Esophagus (tissue), 2 donors: Measurements from ENCODE around the gene SCCPDH. TPM values are rescaled to one million over a fixed set of nuclear protein-coding genes. Genes with fewer than 3 reads are reported as not detected.

ENCODE experiments used
- H3K27ac ChIP-seq, 2 donors: one replicate each; pipeline ENCODE4 v1.5.1; 2013; ENCODE audit warnings: low read depth in 2 of 2, mild to moderate bottlenecking in 2 of 2, inconsistent platforms in 1 of 2, low read length in 1 of 2, moderate library complexity in 1 of 2
- H3K27me3 ChIP-seq, 2 donors: one replicate each; pipeline ENCODE4 v1.6.1; 2013; ENCODE audit warnings: low read length in 2 of 2, control low read depth in 1 of 2, mild to moderate bottlenecking in 1 of 2; ENCODE audit not compliant: insufficient read depth in 2 of 2, control insufficient read depth in 1 of 2
- H3K36me3 ChIP-seq, 2 donors: one replicate each; pipeline ENCODE4 v1.6.1; 2013; ENCODE audit warnings: low read length in 1 of 2; ENCODE audit not compliant: control insufficient read depth in 2 of 2, insufficient read depth in 2 of 2
- H3K4me1 ChIP-seq, 2 donors: one replicate each; pipeline ENCODE4 v1.6.1; 2013; ENCODE audit warnings: low read length in 1 of 2; ENCODE audit not compliant: control insufficient read depth in 2 of 2, insufficient read depth in 2 of 2
- H3K4me3 ChIP-seq, 2 donors: one replicate each; pipeline ENCODE4 v1.5.1; 2013; ENCODE audit warnings: low read length in 2 of 2, mild to moderate bottlenecking in 2 of 2, low read depth in 1 of 2, moderate library complexity in 1 of 2
- H3K9me3 ChIP-seq, 2 donors: one replicate each; pipeline ENCODE4 v1.6.1; 2013; ENCODE audit warnings: mild to moderate bottlenecking in 2 of 2, low read depth in 1 of 2, low read length in 1 of 2, moderate library complexity in 1 of 2; ENCODE audit not compliant: control insufficient read depth in 2 of 2, insufficient read depth in 1 of 2
- WGBS, 2 donors: extraction: QIAGEN DNeasy Blood & Tissue Kit; methylation state at CpG; one replicate each; pipeline ENCODE4 v1.1.7; 2013; 5-methylcytosine and 5-hydroxymethylcytosine counted together
- polyA plus RNA-seq, 2 donors: library from polyadenylated mRNA; stranded (reverse); fragments of 200-250 nt; gene quantifications; one replicate each; pipeline ENCODE4 v1.2.3, GENCODE V29; 2013
- donor health status: healthy with polysubstance abuse.
- donor health status: Bipolar disorder and iron deficiency.

The SCCPDH gene
- polyA plus RNA-seq, 2 donors: 1.2 to 3.6 TPM

GRCh38 chr1:246776923-246777322 is 52.7 kb downstream of the SCCPDH start:
- WGBS, 2 donors: 91 to 94% methylated on average over 6 of the region's 6 CpGs
- H3K36me3 ChIP-seq: no peaks in the 10 kb centered on the region
- H3K4me3 ChIP-seq: no peak overlapping the region
- H3K27me3 ChIP-seq: no peaks in the 10 kb centered on the region
- no peak overlapping the region for H3K27ac ChIP-seq
- no peaks in the 10 kb centered on the region for H3K9me3 ChIP-seq
- H3K4me1 ChIP-seq: no peaks in the 10 kb centered on the region

DNA sequence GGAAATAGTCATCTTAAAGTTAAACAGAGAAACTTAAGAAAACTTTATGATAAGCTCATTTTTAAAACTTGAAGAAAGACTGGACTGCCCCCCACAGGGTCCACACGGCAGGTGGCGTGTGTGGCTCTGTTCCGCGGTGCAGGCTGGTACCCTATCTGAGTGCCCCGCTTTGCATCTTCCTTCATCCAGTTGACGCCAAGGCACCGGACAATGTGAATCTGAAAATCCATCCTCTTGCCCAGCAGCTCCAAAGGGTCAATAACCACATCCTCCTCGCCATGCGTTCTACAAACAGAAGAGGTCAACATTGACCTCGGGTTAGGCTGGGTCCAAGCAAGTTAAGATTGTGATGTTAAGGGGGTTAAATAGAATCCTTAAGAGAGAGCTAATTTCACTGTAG is 54.5 kb downstream of the SCCPDH start:
- Histone ChIP-seq H3K36me3 (no peaks in the 10 kb centered on the region), H3K27ac (no peak overlapping the region)

DNA sequence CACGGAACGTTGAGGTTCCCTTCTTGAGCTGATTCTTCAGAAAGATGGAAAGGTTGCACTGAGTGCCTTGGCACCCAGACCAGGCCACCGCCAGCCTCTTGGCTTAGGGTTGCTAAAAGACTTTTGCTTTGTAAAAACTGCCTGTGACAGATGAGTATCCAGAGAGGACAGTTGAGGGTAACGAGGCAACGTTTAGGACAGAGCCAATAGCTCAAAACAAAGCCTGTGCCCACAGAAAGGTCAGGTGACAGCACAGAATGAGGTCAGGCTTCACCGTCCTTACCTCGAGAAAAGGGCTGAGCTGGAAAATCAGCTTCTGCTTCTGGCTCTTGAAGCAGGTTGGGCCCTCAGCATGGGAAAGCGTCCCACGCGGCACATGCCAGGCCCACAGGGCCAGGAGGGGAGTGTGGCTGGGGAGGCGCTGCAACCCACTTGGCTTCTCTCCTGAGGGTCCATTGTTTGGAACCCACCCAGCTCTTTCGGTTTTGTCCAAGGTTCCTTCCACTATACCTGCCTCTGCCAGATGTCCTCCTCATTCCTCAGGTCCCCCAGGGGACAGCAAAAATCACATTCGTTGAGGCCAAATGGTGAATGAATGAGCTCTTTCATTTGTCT is 55.5 kb downstream of the SCCPDH start:
- WGBS, 2 donors: 92 to 93% methylated on average over 13 of the region's 13 CpGs
- Histone ChIP-seq H3K9me3 (no peaks in the 10 kb centered on the region), H3K4me1 (no peaks in the 10 kb centered on the region), H3K27ac (no peak overlapping the region), H3K4me3 (no peak overlapping the region), H3K27me3 (no peaks in the 10 kb centered on the region), H3K36me3 (no peaks in the 10 kb centered on the region)

More for the DNA sequence above, 54.5 kb downstream of the SCCPDH start:
- 92 to 94% methylated on average over 10 of the region's 10 CpGs for whole genome bisulfite sequencing, 2 donors
- Histone ChIP-seq H3K4me1 (no peaks in the 10 kb centered on the region), H3K9me3 (no peaks in the 10 kb centered on the region), H3K27me3 (no peaks in the 10 kb centered on the region), H3K4me3 (no peak overlapping the region)

DNA sequence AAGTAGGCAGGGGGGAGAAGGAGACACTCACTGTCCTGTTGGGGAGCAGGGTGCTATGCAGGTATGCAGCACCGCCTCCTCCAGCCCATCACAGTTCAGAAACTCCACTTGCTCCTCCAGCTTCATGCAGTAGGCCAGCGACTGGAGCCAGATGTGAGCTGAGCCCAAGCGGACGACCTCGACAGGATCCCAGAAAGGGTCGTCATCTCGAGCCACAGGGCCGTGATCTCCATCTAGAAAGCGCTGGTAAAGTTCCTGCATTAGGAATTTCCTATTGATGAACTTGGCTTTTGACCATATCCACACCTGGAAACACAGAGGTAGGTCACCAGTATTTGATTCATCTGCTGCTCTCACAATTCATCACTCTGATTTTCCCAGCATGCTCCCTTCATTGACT is 56.1 kb downstream of the SCCPDH start:
- Histone ChIP-seq H3K36me3 (no peaks in the 10 kb centered on the region), H3K4me3 (no peak overlapping the region), H3K27me3 (no peaks in the 10 kb centered on the region), H3K9me3 (no peaks in the 10 kb centered on the region), H3K4me1 (no peaks in the 10 kb centered on the region), H3K27ac (no peak overlapping the region)
- 97 to 98% methylated on average over 9 of the region's 9 CpGs for WGBS, 2 donors

GRCh38 chr1:246781212-246781611 is 57.0 kb downstream of the SCCPDH start:
- Histone ChIP-seq H3K27me3 (no peaks in the 10 kb centered on the region), H3K4me1 (no peaks in the 10 kb centered on the region), H3K9me3 (peaks cover 0 to 3% of the 10 kb centered on the region in 2 donors), H3K4me3 (no peak overlapping the region), H3K27ac (no peak overlapping the region), H3K36me3 (no peaks in the 10 kb centered on the region)
- 95 to 96% methylated on average over 7 of the region's 7 CpGs for WGBS, 2 donors

DNA sequence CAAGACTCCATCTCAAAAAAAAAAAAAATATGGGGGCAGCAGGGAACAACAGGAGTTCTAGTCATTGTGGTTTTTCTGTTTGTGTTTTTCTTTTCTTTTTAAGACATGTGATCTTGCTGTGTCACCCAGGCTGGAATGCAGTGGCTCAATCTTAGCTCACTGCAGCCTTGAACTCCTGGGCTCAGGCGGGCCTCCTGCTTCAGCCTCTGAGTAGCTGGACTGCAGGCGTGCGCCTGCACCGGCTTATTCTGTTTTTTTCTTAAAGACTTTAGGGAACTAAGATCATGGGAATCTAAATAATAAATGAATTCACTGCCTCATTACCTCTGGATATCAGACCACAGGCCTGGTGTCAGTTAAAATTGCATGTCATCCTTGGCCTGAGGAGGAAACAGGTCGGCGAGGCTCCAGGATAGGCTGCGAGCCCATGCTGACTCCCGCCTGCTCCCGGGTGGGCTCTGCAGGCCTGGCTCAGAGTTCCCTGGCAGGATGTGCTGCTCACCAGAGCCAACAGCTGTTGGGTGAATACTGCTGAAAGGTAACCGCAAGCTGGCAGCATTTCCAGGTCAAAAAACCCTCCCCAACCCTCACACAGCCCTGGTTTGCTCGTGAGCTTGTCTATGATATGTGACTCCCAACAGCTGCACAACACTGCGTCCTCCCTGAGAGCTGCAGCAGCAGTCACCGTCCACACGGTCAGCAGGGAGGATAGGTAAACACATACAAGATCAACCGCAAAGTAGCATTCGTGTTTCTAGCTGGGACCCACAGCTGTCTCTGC is 58.1 kb downstream of the SCCPDH start:
- no peak overlapping the region for H3K27ac ChIP-seq

GRCh38 chr1:246784621-246785493 is 60.6 kb downstream of the SCCPDH start:
- no peak overlapping the region for H3K4me3 ChIP-seq
- H3K4me1 ChIP-seq: no peaks in the 10 kb centered on the region
- H3K36me3 ChIP-seq: no peaks in the 10 kb centered on the region
- peaks cover 0 to 3% of the 10 kb centered on the region in 2 donors for H3K9me3 ChIP-seq
- WGBS, 2 donors: 61 to 66% methylated on average over 19 of the region's 19 CpGs
- H3K27me3 ChIP-seq: no peaks in the 10 kb centered on the region
- H3K27ac ChIP-seq: no peak overlapping the region

More for the DNA sequence above, 58.1 kb downstream of the SCCPDH start:
- Histone ChIP-seq H3K4me3 (no peak overlapping the region), H3K9me3 (peaks cover 0 to 3% of the 10 kb centered on the region in 2 donors), H3K4me1 (no peaks in the 10 kb centered on the region), H3K36me3 (no peaks in the 10 kb centered on the region), H3K27me3 (no peaks in the 10 kb centered on the region)
- 36 to 41% methylated on average over 16 of the region's 16 CpGs for WGBS, 2 donors

DNA sequence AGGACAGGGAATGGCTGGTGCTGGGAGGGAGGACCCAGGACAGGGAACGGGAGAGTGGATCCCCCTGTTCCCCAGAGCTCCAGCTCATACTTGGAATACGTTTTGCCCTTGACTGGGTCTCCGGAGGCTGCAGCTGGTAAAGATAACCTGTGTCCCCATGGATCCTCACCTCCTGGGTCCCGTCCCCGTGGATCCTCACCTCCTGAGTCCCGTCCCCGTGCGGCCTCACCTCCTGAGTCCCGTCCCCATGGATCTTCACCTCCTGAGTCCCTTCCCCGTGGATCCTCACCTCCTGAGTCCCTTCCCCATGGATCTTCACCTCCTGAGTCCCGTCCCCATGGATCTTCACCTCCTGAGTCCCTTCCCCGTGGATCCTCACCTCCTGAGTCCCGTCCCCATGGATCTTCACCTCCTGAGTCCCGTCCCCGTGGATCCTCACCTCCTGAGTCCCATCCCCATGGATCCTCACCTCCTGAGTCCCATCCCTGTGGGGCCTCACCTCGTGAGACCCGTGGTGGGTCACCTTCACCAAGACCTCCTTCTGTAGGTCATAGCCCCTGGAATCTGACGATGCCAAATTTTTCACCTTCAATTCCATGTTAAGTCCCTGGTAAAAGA is 61.4 kb downstream of the SCCPDH start:
- Histone ChIP-seq H3K27ac (no peak overlapping the region), H3K4me3 (no peak overlapping the region), H3K4me1 (no peaks in the 10 kb centered on the region), H3K36me3 (no peaks in the 10 kb centered on the region), H3K27me3 (no peaks in the 10 kb centered on the region), H3K9me3 (peaks cover 0 to 3% of the 10 kb centered on the region in 2 donors)
- WGBS, 2 donors: 82 to 85% methylated on average over 17 to 18 of the region's 18 CpGs

GRCh38 chr1:246786606-246787238 is 62.5 kb downstream of the SCCPDH start:
- Histone ChIP-seq H3K9me3 (peaks cover 0 to 3% of the 10 kb centered on the region in 2 donors), H3K4me3 (no peak overlapping the region), H3K27me3 (no peaks in the 10 kb centered on the region), H3K4me1 (no peaks in the 10 kb centered on the region), H3K27ac (no peak overlapping the region), H3K36me3 (no peaks in the 10 kb centered on the region)
- 76 to 82% methylated on average over 19 of the region's 19 CpGs for WGBS, 2 donors
